ENCODE results near the gene IFT43.

The IFT43 gene

DNA sequence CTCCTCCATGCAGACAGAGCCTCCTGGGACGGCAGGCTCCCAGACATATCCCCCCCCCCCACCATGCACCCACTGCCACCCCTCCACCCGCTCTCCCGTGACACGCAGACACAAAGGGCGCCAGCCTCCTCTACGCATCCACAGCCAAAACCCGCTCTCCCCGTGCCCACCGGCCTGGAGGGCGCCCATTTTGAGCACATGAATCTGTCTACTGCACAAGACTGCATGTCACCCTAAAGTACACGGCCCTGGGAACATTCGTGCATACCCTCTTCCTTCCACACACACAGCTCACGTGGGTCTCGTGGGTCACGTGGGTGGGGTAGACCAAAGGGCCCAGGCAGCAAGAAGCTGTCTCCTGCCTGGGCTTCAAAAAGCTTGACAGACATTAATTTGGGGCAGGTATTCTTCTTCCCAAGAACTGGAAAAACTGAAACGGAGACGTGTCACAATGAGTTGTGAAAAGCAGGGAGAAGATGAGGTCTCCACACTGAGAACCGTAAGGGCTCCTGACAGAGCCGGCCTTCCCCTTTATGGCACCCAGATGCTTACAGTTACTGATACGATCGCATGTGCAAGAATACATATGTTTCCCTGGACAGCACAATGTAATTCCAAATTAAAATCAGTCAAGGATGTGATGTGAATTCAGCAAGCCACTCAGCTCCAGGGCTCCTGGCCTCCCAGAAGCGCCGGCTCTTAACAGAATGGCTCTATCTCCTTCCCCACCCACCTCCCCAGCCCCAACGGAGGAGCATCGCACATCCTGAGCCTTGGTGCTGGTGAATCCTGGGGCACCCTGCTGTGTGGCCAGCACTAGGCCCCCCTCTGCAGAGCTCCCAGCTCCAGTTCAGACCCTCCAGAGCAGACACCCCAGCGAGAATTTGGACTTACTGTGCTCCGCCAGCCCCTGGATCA is 5.7 kb upstream of the IFT43 start:
- DNase-seq: no peak
- H3K4me1 ChIP-seq (ENCODE audit: control insufficient read depth, insufficient read depth, low read depth, low read length): peaks cover 34% of the 10 kb centered on the region
- H3K36me3 ChIP-seq (ENCODE audit: control insufficient read depth in 1 of 2, insufficient read depth in 2 of 2, low read depth in 1 of 2, low read length in 2 of 2): no peaks in the 10 kb centered on the region
- no peak overlapping the region for H2BK120ac ChIP-seq (ENCODE audit: low read depth, low read length)
- no peak overlapping the region for H2AFZ ChIP-seq (ENCODE audit: low read depth, low read length)
- H3K9me3 ChIP-seq (ENCODE audit: control insufficient read depth, low read length): no peaks in the 10 kb centered on the region
- no peaks in the 10 kb centered on the region for H3K27me3 ChIP-seq (ENCODE audit: control insufficient read depth in 1 of 2, insufficient read depth in 1 of 2, low read length in 2 of 2)
- no peak overlapping the region for H3K27ac ChIP-seq (ENCODE audit: low read length, poor library complexity, severe bottlenecking)
- H2BK15ac ChIP-seq (ENCODE audit: low read depth, poor library complexity, severe bottlenecking): no peak overlapping the region
- no peak overlapping the region for H3K14ac ChIP-seq (ENCODE audit: low read length in 2 of 2)
- peak overlapping the region; percentile 30 for H3K4me2 ChIP-seq (ENCODE audit: low read length, poor library complexity, severe bottlenecking)
- H3K23ac ChIP-seq (ENCODE audit: low read length in 2 of 2): no peak overlapping the region
- H3K79me1 ChIP-seq (replicated peaks; ENCODE audit: low read length, poor library complexity, severe bottlenecking): peaks cover 24% of the 10 kb centered on the region
- peak overlapping the region; percentile 90 for H3K9ac ChIP-seq (ENCODE audit: low read length)
- H4K8ac ChIP-seq (ENCODE audit: low read length): no peak overlapping the region
- H2AK5ac ChIP-seq (ENCODE audit: low read length, severe bottlenecking): no peak overlapping the region
- H3K4ac ChIP-seq (ENCODE audit: low read depth in 1 of 2, low read length in 2 of 2): no peak overlapping the region
- H2BK5ac ChIP-seq (ENCODE audit: low read depth, low read length, poor library complexity, severe bottlenecking): no peak overlapping the region
- peak overlapping the region in 1 of 2 experiments; percentile 78 for H3K4me3 ChIP-seq (ENCODE audit: insufficient read depth in 1 of 2, low read depth in 1 of 2, low read length in 2 of 2)
- 91% methylated on average over 27 of the region's 27 CpGs for WGBS
- H3K18ac ChIP-seq (ENCODE audit: low read depth in 1 of 2, low read length in 2 of 2): no peak overlapping the region
- H4K91ac ChIP-seq (ENCODE audit: low read length): no peak overlapping the region
- H2BK12ac ChIP-seq (ENCODE audit: low read length in 2 of 2): no peak overlapping the region

DNA sequence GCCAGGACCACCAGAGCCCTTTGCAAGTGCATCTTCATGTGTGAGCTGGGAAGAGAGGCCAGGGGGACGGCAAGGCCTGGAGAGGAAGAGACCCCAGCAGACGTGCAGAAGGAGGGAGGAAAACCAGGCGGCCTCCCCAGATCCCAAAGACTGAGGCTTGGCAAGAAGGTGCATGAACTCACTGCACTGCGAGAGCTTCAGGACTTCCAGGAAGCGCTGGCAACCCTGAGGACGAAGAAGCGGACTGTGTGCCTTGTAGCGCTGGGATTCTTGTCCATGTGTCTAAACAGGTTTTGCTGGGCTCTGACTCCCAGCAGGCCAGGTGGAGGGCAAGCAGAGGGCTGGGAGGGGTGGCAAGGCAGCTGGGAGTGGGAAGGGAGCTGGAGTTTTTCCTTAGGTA is 4.7 kb upstream of the IFT43 start:
- H3K36me3 ChIP-seq (ENCODE audit: control insufficient read depth in 1 of 2, insufficient read depth in 2 of 2, low read depth in 1 of 2, low read length in 2 of 2): no peaks in the 10 kb centered on the region
- peak overlapping the region in 1 of 2 experiments; percentile 78 for H3K4me3 ChIP-seq (ENCODE audit: insufficient read depth in 1 of 2, low read depth in 1 of 2, low read length in 2 of 2)
- H3K9me3 ChIP-seq (ENCODE audit: control insufficient read depth, low read length): no peaks in the 10 kb centered on the region

DNA sequence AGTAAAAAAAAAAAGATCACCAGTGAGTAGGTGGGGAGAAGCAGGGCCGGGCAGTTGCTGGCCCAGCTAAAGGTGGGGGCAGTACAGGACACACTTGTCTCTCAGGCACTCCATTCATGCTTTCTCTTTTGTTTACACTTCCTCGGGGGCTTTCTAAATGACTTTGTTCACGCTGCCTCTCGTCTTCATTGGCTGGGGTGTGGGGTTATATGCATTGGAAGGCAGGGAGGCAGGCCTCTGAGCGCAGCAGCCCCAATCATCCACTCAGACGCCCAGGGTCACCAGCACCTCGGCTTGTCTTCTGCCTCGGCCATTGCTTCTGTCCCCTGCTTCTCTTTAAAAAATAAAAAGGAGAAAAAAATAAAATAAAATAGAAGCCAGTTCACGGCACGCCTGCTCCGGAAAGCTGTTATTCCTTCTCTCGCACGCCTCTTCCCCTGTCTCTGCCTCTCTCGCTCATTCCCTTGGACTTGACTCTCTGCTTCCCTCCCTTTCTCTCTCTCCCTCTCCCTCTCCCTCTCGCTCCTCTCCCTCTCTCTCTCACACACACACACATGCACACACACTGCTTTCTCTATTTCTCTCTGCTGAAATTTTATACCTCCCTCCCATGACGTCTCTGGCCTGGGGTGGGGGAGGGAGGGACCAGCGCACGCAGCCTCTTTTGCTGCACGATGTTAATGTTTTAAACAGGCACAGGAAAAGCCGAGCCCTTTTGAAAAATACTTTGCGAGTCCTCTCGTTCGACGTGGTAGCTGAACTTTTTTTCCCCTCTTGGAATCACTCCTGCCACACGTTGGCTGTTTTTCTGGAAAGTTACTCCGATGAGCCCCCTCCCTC is 3.9 kb upstream of the IFT43 start, which contains the start of gene TGFB3:
TSS of gene TGFB3 (minus strand) at position 570 of the 840 bp plus-strand sequence. CDS start 1,102 bp downstream, outside the sequence.
- H3K18ac ChIP-seq (ENCODE audit: low read depth in 1 of 2, low read length in 2 of 2): peak within 1 kb of the TSS; percentile 48 to 69
- peak within 1 kb of the TSS; percentile 13 for H2BK15ac ChIP-seq (ENCODE audit: low read depth, poor library complexity, severe bottlenecking)
- H4K8ac ChIP-seq (ENCODE audit: low read length): peak within 1 kb of the TSS; percentile 51
- H3K23ac ChIP-seq (ENCODE audit: low read length in 2 of 2): no peak within 1 kb of the TSS
- H3K9ac ChIP-seq (ENCODE audit: low read length): peak within 1 kb of the TSS; percentile 90
- peak within 1 kb of the TSS; percentile 79 for H2AFZ ChIP-seq (ENCODE audit: low read depth, low read length)
- H2BK5ac ChIP-seq (ENCODE audit: low read depth, low read length, poor library complexity, severe bottlenecking): peak within 1 kb of the TSS; percentile 35
- peak within 1 kb of the TSS; percentile 82 for H3K27ac ChIP-seq (ENCODE audit: low read length, poor library complexity, severe bottlenecking)
- peak within 1 kb of the TSS; percentile 73 to 78 for H3K4me3 ChIP-seq (ENCODE audit: insufficient read depth in 1 of 2, low read depth in 1 of 2, low read length in 2 of 2)
- peaks cover 34% of the 10 kb centered on the region for H3K4me1 ChIP-seq (ENCODE audit: control insufficient read depth, insufficient read depth, low read depth, low read length)
- no peaks in the 10 kb centered on the region for H3K9me3 ChIP-seq (ENCODE audit: control insufficient read depth, low read length)
- peak within 1 kb of the TSS; percentile 28 for H4K91ac ChIP-seq (ENCODE audit: low read length)
- H3K36me3 ChIP-seq (ENCODE audit: control insufficient read depth in 1 of 2, insufficient read depth in 2 of 2, low read depth in 1 of 2, low read length in 2 of 2): no peaks in the 10 kb centered on the region
- H3K4ac ChIP-seq (ENCODE audit: low read depth in 1 of 2, low read length in 2 of 2): peak within 1 kb of the TSS in 1 of 2 experiments; percentile 52
- no peaks in the 10 kb centered on the region for H3K27me3 ChIP-seq (ENCODE audit: control insufficient read depth in 1 of 2, insufficient read depth in 1 of 2, low read length in 2 of 2)
- no peak within 1 kb of the TSS for H3K14ac ChIP-seq (ENCODE audit: low read length in 2 of 2)
- H2BK12ac ChIP-seq (ENCODE audit: low read length in 2 of 2): peak within 1 kb of the TSS in 1 of 2 experiments; percentile 63
- DNase-seq: peak; percentile 94
- peak within 1 kb of the TSS; percentile 82 for H2AK5ac ChIP-seq (ENCODE audit: low read length, severe bottlenecking)
- peak within 1 kb of the TSS; percentile 89 for H3K4me2 ChIP-seq (ENCODE audit: low read length, poor library complexity, severe bottlenecking)
- peak within 1 kb of the TSS; percentile 65 for H2BK120ac ChIP-seq (ENCODE audit: low read depth, low read length)
- under 1% methylated on average over 20 of the region's 26 CpGs for WGBS
- H3K79me1 ChIP-seq (replicated peaks; ENCODE audit: low read length, poor library complexity, severe bottlenecking): peaks cover 28% of the 10 kb centered on the region

More for the DNA sequence above, 4.7 kb upstream of the IFT43 start:
- H3K23ac ChIP-seq (ENCODE audit: low read length in 2 of 2): no peak overlapping the region
- H3K14ac ChIP-seq (ENCODE audit: low read length in 2 of 2): no peak overlapping the region
- H3K18ac ChIP-seq (ENCODE audit: low read depth in 1 of 2, low read length in 2 of 2): no peak overlapping the region
- peak overlapping the region in 1 of 2 experiments; percentile 52 for H3K4ac ChIP-seq (ENCODE audit: low read depth in 1 of 2, low read length in 2 of 2)
- H2BK15ac ChIP-seq (ENCODE audit: low read depth, poor library complexity, severe bottlenecking): no peak overlapping the region
- peak overlapping the region; percentile 16 for H2AFZ ChIP-seq (ENCODE audit: low read depth, low read length)
- no peaks in the 10 kb centered on the region for H3K27me3 ChIP-seq (ENCODE audit: control insufficient read depth in 1 of 2, insufficient read depth in 1 of 2, low read length in 2 of 2)
- peaks cover 34% of the 10 kb centered on the region for H3K4me1 ChIP-seq (ENCODE audit: control insufficient read depth, insufficient read depth, low read depth, low read length)
- peak overlapping the region; percentile 89 for H3K4me2 ChIP-seq (ENCODE audit: low read length, poor library complexity, severe bottlenecking)
- peaks cover 24% of the 10 kb centered on the region for H3K79me1 ChIP-seq (replicated peaks; ENCODE audit: low read length, poor library complexity, severe bottlenecking)
- no peak overlapping the region for H3K27ac ChIP-seq (ENCODE audit: low read length, poor library complexity, severe bottlenecking)
- peak overlapping the region; percentile 90 for H3K9ac ChIP-seq (ENCODE audit: low read length)
- no peak overlapping the region for H4K8ac ChIP-seq (ENCODE audit: low read length)
- H4K91ac ChIP-seq (ENCODE audit: low read length): no peak overlapping the region
- DNase-seq: no peak
- no peak overlapping the region for H2BK120ac ChIP-seq (ENCODE audit: low read depth, low read length)
- peak overlapping the region; percentile 82 for H2AK5ac ChIP-seq (ENCODE audit: low read length, severe bottlenecking)
- 90% methylated on average over 8 of the region's 8 CpGs for WGBS
- H2BK5ac ChIP-seq (ENCODE audit: low read depth, low read length, poor library complexity, severe bottlenecking): no peak overlapping the region
- peak overlapping the region in 1 of 2 experiments; percentile 63 for H2BK12ac ChIP-seq (ENCODE audit: low read length in 2 of 2)
